Keratinocyte (primary cell): Measurements from ENCODE around the gene CACNA1E.

Experiments used
- EZH2 ChIP-seq: IDR thresholded peaks from one replicate; pipeline ENCODE4 v1.6.1; 2012; ENCODE audit warnings: inconsistent platforms, mild to moderate bottlenecking, low read length, moderate library complexity
- TF ChIP-seq, protein P1 (sequence below), 3 experiments: IDR thresholded peaks in 1 of 3; conservative IDR thresholded peaks in 1 of 3; optimal IDR thresholded peaks in 1 of 3; 2 replicates in 2 of 3; 3 replicates in 1 of 3; pipeline versions ENCODE3 to v1.5.1; 2011; ENCODE audit warnings: low read length in 3 of 3, mild to moderate bottlenecking in 3 of 3, moderate library complexity in 2 of 3, control low read depth in 1 of 3, inconsistent platforms in 1 of 3; ENCODE audit not compliant: insufficient read depth in 2 of 3; ENCODE audit errors: extremely low read depth in 1 of 3

DNA sequence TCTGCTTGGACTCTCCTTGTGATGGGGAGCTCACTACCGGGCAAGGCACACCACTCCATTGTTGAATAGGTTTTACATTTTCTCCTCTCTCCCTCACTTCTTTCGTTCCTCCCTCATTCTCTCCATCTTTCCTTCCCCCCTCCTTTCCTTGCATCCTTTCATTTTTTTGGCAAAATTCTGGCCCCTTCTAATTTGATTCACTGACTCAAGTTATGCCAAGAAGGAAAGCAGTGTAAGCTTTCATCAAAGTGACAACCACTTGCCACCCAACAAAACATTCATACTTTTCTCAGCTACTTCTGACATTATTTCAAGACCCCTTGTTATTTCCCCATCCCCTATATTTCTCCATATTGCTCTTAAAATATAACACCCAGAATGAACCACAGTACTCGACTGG lies 68.4 kb downstream of the CACNA1E start:
- TF ChIP-seq, protein P1, sequence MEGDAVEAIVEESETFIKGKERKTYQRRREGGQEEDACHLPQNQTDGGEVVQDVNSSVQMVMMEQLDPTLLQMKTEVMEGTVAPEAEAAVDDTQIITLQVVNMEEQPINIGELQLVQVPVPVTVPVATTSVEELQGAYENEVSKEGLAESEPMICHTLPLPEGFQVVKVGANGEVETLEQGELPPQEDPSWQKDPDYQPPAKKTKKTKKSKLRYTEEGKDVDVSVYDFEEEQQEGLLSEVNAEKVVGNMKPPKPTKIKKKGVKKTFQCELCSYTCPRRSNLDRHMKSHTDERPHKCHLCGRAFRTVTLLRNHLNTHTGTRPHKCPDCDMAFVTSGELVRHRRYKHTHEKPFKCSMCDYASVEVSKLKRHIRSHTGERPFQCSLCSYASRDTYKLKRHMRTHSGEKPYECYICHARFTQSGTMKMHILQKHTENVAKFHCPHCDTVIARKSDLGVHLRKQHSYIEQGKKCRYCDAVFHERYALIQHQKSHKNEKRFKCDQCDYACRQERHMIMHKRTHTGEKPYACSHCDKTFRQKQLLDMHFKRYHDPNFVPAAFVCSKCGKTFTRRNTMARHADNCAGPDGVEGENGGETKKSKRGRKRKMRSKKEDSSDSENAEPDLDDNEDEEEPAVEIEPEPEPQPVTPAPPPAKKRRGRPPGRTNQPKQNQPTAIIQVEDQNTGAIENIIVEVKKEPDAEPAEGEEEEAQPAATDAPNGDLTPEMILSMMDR (optimal IDR thresholded peaks at IDR 0.05 in 1 of 3, IDR thresholded peaks at IDR 0.05 in 1 of 3, conservative IDR thresholded peaks at IDR 0.05 in 1 of 3; ENCODE audit: extremely low read depth in 1 of 3, insufficient read depth in 2 of 3, low read length in 3 of 3), result no peak
- no peak for TF ChIP-seq EZH2
